Measurements from ENCODE around the gene SLC35F1.

DNA sequence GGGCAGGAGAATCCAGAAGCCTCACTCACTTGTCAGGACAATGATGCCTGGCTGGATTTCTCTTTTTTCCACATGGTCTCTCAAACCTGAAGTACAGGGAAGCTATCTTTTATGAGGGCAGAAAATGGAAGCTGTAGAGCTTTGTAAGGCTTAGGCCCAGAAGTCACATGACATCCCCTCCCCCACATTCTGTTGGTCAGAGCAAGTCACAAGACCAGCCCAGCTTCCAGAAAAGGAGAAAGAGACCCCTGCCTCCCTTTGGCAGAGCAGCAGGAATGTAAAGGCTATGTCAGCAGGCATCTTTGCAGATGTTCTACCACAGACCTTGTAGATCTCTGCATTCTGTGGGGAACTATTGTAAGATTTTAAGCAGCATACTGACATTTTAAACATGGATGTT, 245.5 kb downstream of the SLC35F1 start:
- no peak for TF ChIP-seq YY1 (IDR thresholded peaks at IDR 0.05; ENCODE audit: insufficient read depth, insufficient read length)
- TF ChIP-seq ZNF274 (IDR thresholded peaks at IDR 0.05; ENCODE audit: low read depth, low read length), result no peak
